NAMALWA (cell line): ENCODE data around the gene ZNF618.

Experiments used
- DNase-seq: peaks from one replicate; pipeline ENCODE4 v3.0.0-alpha.2; 2015; ENCODE audit warnings: low spot score

The ZNF618 gene

GRCh38 chr9:113957821-113958341 lies 81.8 kb downstream of the ZNF618 start:
- no peak for DNase-seq

- DNase-seq, result no peak
Measured at GRCh38 chr9:113958556-113958955, 82.4 kb downstream of the ZNF618 start.

- DNase-seq, result no peak
Measured at GRCh38 chr9:113960768-113961167, 84.7 kb downstream of the ZNF618 start.

- DNase-seq, result no peak
Measured at GRCh38 chr9:113962396-113962795, 86.3 kb downstream of the ZNF618 start.

- DNase-seq, result peak; percentile 49
Measured at GRCh38 chr9:113963017-113963620, 87.0 kb downstream of the ZNF618 start.

- DNase-seq, result no peak
Measured at GRCh38 chr9:113963696-113964494, 87.8 kb downstream of the ZNF618 start.

GRCh38 chr9:113964495-113965170 lies 88.5 kb downstream of the ZNF618 start:
- DNase-seq, result no peak

- no peak for DNase-seq
Measured at GRCh38 chr9:113966394-113966793, 90.3 kb downstream of the ZNF618 start.

- no peak for DNase-seq
Measured at GRCh38 chr9:113967380-113967779, 91.3 kb downstream of the ZNF618 start.

GRCh38 chr9:113969343-113969742 lies 93.2 kb downstream of the ZNF618 start:
- DNase-seq, result no peak

- no peak for DNase-seq
Measured at GRCh38 chr9:113973226-113973625, 97.1 kb downstream of the ZNF618 start.

- DNase-seq, result no peak
Measured at GRCh38 chr9:113973963-113974413, 97.9 kb downstream of the ZNF618 start.

- no peak for DNase-seq
Measured at GRCh38 chr9:113976915-113977314, 100.8 kb downstream of the ZNF618 start.

- DNase-seq, result no peak
Measured at GRCh38 chr9:113978725-113979342, 102.7 kb downstream of the ZNF618 start.

- no peak for DNase-seq
Measured at GRCh38 chr9:113979343-113980127, 103.4 kb downstream of the ZNF618 start.

GRCh38 chr9:113984639-113985380 lies 108.7 kb downstream of the ZNF618 start:
- DNase-seq, result no peak

- DNase-seq, result no peak
Measured at GRCh38 chr9:113985968-113986585, 110.0 kb downstream of the ZNF618 start.

- DNase-seq, result no peak
Measured at GRCh38 chr9:113986931-113987330, 110.8 kb downstream of the ZNF618 start.

- DNase-seq, result no peak
Measured at GRCh38 chr9:113987526-113987925, 111.4 kb downstream of the ZNF618 start.

GRCh38 chr9:113988385-113989016 lies 112.4 kb downstream of the ZNF618 start:
- DNase-seq, result no peak
